Middle frontal gyrus (tissue), 1 donor: Measurements from ENCODE around the gene DYRK3.

Source experiments
- DNase-seq: peaks from one replicate; pipeline ENCODE4 v3.0.0-alpha.2; 2015; ENCODE audit warnings: low spot score; ENCODE audit errors: extremely low spot score

DYRK3 gene

GRCh38 chr1:206660136-206660535 is 24.8 kb downstream of the DYRK3 start:
- no peak for DNase-seq

GRCh38 chr1:206661161-206661820 is 26.0 kb downstream of the DYRK3 start:
- DNase-seq, result no peak

- no peak for DNase-seq
These were observed 27.2 kb downstream of the DYRK3 start for GRCh38 chr1:206662396-206663092.

- DNase-seq, result no peak
These were observed 28.0 kb downstream of the DYRK3 start for GRCh38 chr1:206663362-206663761.

GRCh38 chr1:206663832-206664652 is 28.7 kb downstream of the DYRK3 start:
- DNase-seq, result peak; percentile 35

- no peak for DNase-seq
These were observed 29.4 kb downstream of the DYRK3 start for GRCh38 chr1:206664740-206665139.

GRCh38 chr1:206666031-206666561 is 30.8 kb downstream of the DYRK3 start:
- DNase-seq, result no peak

- DNase-seq, result no peak
These were observed 31.8 kb downstream of the DYRK3 start for GRCh38 chr1:206666954-206667665.

DNA sequence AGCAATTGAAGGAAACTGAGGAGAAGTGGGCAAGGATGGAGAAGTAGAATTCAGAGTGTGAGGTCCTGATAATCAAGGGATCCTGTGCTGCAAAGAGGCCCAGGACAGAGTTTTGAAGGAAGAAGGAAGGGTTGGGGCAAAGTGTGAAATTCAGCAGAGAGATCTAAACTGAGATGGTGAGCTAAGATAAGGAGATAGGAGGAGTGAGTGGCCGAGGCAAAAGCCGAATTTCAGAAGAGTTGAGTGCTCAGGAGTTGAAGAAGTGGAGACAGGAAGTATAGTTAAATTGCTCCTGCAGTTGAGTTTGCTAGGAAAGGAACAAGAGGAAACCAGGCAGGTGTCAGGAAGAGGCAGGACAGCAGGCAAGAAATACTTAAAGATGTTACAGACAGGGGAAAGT is 33.0 kb downstream of the DYRK3 start:
- DNase-seq, result no peak

DNA sequence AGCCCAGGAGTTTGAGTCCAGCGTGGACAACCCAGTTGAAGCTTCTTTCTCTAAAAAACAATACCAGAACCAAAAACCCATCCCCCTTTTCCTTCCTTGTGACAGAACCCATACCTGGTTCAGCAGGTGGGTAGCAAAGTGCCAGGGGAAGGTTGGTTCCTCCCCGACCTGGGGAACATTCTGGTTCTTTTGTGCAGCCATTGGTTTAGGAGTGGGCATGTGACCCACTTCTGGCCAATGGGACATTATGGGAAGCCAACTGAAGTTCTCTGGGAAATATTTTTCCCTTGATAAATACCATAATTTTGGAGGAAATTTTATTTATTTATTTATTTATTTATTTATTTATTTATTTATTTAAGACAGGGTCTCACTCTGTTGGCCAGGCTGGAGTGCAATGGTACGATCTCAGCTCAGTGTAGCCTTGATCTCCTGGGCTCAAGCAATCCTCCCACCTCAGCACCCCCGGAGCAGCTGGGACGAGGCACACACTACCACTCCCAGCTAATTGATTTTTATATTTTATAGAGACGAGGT is 33.6 kb downstream of the DYRK3 start:
- DNase-seq, result no peak

DNA sequence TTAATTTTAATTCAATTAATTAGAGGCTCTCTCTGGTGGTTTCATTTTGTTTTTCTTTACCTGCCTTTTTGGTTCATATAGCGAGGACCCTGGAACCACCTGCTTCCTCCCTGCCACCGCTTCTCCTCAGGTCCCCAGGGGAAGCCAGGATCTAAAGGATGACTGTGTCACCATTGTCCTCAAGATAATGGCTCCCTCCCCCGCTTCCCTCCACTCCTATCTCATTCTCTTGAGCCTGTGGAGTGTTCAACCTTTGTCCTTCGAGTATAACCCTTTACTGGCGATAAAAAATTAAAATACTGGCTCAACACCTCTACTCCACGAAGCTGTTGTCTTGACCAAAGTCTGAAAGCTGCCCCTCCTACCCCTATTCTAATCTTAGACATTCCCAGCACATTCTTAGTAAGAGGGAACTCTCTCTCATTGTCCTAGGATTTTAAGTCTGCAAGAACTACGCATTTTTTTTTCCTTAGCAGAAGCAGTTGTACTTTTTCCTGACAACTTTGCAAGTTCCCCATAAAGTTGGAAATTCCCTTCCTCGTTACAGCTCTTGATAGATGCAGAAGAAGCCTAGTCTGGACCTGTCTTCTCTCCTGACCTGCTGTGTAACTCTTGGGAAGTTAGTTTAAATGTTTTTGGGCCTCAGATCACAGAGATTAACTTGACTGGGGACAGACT is 36.8 kb downstream of the DYRK3 start:
- DNase-seq, result no peak

DNA sequence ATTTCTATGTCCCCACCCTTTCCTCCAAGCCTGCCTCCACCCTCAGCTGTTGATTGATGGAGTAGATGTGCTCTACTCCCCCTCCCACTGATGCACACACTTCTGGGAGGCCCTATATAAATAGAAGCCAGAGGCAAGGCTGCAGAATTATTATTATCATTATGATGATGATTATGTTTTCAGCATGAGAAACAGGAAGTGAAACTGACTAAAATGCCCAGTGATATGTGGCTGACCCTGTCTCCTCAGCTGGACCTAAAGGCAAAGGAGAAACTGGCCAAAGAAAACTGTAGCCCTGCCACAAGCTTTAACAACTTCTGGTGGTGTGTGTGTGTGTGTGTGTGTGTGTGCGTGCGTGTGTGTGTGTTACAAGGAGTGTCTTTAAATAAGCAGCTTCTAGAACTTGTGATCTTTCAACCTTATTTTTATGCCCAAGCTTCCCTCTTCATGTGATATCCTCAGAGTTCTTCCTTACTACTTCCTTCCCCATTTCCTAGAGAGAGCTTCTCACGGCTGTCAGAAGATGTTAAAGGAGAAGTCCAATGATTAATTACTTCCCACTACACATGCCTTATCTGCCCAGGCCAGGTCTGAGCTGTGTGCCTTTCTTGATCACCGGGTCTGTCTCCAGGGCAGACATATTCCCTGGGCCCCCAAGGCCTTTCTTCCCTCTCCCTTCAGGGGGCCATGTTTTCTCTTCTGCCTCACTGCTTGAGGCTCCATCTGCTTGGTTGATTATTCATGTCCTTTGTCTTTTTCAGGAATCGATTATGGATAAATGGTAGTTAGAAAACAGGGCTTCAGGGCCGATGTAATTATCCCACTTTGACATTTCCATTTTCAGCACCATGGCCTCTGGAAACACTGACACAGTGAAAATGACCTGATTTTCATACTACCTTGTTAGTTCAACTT is 37.8 kb downstream of the DYRK3 start:
- DNase-seq, result no peak

GRCh38 chr1:206674236-206674635 is 38.9 kb downstream of the DYRK3 start:
- DNase-seq, result no peak

GRCh38 chr1:206674745-206675175 is 39.4 kb downstream of the DYRK3 start:
- no peak for DNase-seq

DNA sequence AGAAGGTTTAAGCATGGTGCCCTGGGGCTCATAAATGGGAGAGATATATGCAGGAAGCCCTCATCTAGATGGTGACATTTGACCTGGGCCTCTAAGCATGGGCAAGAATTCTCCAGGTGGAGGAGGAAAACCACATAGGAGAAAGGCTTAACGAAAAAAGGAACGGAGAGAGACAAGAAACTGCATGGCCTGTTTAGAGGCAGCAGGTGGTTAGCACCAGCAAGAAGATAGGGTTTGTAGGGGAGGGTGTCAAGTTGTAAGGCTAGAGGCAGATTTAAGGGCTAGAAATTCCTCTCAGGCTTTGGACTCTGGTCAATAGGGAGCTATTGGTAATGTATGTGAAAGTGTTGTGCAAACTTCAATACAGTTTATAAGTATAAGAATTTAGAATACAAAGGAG is 41.2 kb downstream of the DYRK3 start:
- no peak for DNase-seq

DNA sequence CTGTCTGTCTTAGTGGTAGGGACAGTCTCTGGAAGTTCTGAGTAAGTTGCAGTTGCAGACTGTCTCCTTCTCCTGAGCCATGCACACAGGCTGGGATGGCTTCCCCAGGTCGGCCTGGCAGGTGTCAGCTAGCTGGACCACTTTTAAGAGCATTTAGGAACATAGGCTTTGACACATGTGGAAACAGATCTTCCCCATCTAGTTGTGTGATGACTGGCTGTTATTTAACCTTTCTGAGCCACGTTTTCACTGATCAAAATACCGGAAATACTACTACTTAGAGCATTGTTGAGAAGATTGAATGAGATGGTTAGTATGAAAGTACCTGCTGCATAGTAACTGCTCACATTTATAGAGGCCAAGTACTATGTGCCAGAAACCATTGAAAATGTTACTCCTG is 43.2 kb downstream of the DYRK3 start:
- no peak for DNase-seq

DNA sequence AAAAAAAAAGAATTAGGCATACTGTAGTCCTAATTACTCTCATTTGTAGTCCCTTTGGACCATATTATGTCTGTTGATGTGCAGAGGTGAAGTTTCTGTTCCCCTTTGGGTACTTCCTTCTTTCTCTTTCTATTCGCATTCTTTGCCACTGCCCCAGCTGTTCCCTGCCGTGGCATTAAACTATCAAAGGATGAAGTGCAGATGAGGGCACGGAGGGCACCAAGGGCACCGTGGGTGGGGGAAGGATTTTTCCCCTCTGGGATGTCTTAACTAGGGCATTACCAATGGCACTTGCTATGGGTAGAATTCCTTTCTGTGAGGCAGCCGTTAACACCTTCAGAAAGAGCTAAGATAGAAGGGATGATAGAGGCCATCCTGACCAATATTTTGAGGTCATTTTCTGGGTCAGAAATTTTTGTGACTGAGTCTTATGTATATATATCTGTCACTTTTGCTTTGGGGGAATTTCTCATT is 44.4 kb downstream of the DYRK3 start:
- no peak for DNase-seq

- DNase-seq, result no peak
These were observed 44.9 kb downstream of the DYRK3 start for GRCh38 chr1:206680279-206680678.

DNA sequence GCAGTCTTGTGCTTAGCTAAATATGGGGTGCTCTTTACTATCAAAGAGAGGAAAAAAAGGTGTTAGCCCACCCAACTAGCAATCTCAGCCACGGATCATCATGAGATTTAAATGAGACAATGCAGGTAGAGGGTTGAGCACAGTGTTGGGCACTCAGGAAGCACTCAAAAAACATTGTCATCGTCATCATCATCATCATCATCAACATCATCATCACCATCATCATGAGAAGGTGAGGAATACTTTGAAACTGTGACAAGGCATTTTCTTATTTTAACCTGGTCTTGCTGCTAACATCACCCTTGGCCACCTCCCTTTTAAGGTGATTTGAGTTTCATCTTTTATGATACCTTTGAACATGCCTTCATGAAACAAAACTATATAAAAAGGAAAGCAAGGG is 46.0 kb downstream of the DYRK3 start:
- DNase-seq, result no peak
